NCI-H82 (cell line): ENCODE measurements around the gene ABCF3.
A peak's percentile ranks its signal among the peaks of the same experiment; 100 is the strongest.

Experiments used
- DNase-seq: peaks from one replicate; lab custom pipeline; 2025; lab: John Stamatoyannopoulos, UW

The ABCF3 gene

GRCh38 chr3:184188080-184188479 is 2.1 kb downstream of the ABCF3 start:
- no peak for DNase-seq

GRCh38 chr3:184189421-184189820 is 3.4 kb downstream of the ABCF3 start:
- no peak for DNase-seq

DNA sequence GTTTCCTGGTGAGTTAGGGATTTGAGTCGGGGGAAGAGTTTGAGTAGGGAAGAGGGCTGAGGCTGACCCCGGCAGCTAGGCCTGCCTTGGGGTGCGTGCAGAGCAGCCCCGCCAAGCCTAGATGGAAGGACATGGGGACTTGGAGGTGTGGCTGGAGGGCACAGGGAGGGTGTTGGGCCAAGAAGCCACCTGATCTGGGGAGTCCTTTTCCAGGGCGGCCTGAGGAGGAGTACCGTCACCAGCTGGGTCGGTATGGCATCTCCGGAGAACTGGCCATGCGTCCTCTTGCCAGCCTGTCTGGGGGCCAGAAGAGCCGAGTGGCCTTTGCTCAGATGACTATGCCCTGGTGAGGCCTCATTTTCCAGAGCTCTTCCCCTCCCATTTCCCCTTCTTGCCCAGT is 6.9 kb downstream of the ABCF3 start:
- no peak for DNase-seq

DNA sequence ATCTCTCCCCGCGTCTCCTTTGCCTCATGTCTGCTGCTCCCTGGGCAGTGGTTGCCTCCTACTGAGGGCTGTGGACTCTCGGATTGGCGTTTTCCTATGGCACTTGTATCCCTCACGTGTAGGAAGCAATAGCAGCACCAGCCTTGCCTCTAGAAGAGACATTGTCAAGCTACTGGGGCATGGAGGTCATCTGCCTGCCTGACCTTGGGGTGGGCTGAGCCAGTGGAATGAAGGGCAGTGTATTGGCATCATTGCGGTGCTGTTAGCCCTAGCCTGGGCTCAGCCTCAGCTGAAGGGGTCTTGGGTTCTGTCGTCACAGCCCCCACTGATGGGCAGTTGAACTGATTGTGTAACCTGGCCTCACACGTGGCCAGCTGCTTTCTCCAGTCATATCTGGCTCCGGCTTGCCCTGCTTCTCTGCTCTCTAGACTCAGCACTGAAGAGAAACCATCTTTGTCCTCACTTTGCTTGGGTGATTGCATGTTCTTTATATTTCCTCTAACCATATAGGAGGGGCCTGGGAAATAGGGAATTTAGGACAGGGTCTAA is 8.1 kb downstream of the ABCF3 start:
- no peak for DNase-seq

DNA sequence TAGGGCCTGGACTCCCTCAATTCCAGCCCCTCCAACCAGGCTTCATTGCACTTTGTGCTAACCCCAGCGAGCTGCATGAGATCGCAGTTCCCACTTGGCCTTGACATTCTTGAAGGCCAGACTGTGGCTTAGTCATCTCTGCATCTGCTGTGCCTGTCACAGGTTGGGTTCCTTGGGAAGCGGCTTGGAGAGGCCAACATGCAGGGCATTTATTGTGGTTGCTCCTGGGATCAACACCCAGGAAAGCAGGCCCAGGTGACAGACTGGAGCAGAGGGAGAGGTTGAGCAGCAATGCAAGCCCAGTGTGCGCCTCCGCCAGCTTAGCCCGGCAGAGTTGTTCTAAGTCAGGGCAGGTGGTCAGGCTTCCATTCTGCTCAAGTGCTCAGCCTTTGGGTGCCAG is 10.5 kb downstream of the ABCF3 start:
- DNase-seq, result peak; percentile 30

- peak; percentile 55 for DNase-seq
Observed at GRCh38 chr3:184198509-184198908, 12.5 kb downstream of the ABCF3 start.

DNA sequence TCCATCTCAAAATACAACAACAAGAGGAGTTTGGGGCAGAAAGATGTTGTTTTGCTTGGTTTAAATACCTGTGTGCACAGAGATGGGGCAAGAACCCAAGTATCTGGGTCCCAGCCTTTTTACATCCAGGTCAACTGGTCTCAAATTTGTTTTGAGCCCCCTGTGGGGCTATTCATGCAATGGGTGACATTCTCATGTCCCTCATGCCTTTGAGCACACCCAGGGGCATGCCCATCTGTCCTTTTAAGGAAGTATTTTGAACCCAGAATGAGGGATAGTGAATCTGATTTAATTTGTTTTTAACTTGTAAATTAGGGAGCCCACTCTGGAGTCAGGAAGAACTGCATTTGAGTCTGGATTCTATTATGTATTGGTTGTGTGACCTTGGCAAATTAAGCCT is 14.8 kb downstream of the ABCF3 start:
- DNase-seq, result no peak

GRCh38 chr3:184203526-184203925 is 17.5 kb downstream of the ABCF3 start:
- no peak for DNase-seq

GRCh38 chr3:184209146-184209923 is 23.3 kb downstream of the ABCF3 start:
- DNase-seq, result no peak

- DNase-seq, result no peak
Observed at GRCh38 chr3:184211297-184211696, 25.3 kb downstream of the ABCF3 start.

DNA sequence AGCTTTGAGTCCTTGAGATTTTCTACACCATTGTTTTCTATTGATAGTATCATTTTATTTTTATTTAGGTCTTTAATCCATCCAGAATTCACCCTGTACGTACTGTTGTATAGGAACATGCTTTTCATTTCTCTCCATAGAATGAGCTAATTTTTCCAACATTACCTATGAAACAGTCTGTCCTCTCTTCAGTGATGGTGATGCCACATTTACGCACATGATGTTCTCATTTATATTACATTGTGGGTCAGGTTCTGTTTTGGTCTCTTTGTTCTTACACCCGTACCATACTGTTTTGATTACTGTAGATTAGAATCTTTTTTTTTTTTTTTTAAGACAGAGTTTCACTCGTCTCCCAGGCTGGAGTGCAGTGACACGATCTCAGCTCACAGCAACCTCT is 25.7 kb downstream of the ABCF3 start:
- DNase-seq, result no peak

GRCh38 chr3:184218814-184219213 is 32.8 kb downstream of the ABCF3 start:
- peak; percentile 88 for DNase-seq

DNA sequence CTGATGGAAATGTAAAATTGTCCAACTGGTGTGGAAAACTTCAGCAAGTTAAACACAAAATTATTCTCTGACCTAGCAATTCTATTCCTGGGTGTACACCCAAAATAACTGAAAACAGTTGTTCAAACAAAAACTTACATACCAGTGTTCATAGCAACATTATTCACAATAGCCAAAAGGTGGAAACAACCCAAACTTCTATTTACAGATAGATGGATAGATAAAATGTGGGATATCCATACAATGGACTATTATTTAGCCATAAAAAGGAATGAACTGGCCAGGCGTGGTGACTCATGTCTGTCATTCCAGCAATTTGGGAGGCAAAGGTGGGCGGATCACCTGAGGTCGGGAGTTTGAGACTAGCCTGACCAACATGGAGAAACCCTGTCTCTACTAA is 36.5 kb downstream of the ABCF3 start:
- DNase-seq, result no peak

GRCh38 chr3:184223946-184224345 is 37.9 kb downstream of the ABCF3 start:
- DNase-seq, result no peak

DNA sequence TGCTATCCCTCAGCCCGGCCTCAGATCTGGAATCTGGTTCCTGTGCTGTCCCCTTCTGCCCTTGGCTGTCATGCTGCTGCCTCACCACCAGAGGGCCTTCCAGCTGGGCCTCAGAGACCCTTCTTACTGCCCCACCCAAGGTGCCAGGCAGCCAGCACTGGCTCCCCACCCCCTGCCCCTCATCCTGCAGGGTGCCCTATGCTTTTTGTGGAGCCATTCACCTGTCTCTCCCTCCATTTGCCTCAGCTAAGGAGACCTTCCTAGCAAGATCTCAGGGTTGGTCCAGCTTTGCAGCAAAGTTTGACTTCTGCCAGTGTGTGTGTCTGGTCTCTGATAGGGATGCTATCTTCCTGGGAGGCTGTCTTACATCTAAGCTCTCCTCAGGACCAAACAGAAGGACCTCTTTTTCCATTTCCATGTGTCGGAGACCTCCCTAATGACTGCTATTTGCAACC is 41.5 kb downstream of the ABCF3 start:
- DNase-seq, result peak; percentile 84

GRCh38 chr3:184228376-184229137 is 42.6 kb downstream of the ABCF3 start:
- peak; percentile 28 for DNase-seq

GRCh38 chr3:184229394-184230080 is 43.5 kb downstream of the ABCF3 start, which contains the start of gene VWA5B2:
VWA5B2 (plus strand) TSS chr3:184229585; CDS start chr3:184230529, 944 bp downstream.
- peak; percentile 92 for DNase-seq

DNA sequence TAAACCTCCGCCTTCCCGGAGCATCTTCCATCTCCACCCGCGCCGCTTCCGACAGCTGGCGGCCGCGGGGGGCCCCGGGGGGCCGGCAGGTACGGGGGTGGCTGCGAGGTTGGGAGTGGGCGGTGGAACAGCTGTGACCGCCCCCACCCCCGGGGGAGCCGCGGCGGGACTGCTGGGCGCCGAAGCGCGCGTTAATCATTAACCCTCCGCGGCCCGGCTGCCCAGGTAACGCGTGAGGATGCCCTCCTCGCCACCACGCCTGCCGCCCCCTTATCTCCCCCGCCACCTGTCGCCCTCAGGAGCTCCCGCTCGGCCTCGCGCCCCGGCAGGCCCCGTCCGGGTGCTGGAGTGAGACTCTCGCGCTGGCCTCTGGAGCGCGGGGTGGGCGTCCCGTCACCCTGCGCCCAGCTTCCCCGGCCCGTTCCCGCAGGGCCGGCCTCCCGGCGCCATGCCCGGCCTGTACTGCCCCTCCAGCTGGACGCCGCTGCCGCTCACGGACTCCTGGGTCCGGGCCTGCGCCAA is 44.1 kb downstream of the ABCF3 start:
- DNase-seq, result peak; percentile 53

- DNase-seq, result no peak
Observed at GRCh38 chr3:184230603-184231528, 44.9 kb downstream of the ABCF3 start.

DNA sequence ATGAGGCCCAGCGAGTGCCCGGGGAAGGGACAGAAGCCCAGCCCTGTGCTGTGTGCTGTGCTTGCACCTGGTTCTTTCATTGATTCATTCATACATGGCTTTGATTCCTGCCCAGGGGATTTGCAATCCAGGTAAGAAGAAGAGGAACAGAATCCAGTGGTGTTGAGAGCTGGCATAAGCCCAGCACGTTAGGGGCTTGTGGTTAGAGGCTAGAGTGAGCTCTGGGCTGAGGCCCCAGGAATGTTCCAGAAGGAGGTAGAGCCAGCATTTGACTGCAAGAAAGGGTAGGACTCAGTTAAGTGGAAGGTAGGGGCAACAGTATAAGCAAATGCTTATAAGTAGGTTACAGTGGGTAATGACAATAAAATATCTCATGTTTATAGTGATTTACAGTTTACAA is 45.7 kb downstream of the ABCF3 start:
- DNase-seq, result no peak
